Measurements from ENCODE around the gene SELENOP. TPM values are rescaled to one million over a fixed set of nuclear protein-coding genes. Genes with fewer than 3 reads are reported as not detected.

Gene SELENOP
- total RNA-seq, 2 donors from 2014 or later, result 171 to 687 TPM

GRCh38 chr5:42812620-42813019 is 928 bp upstream of the SELENOP start:
- Histone ChIP-seq H3K4me1 (no peaks in the 10 kb centered on the region), H3K9ac (ENCODE audit: low read depth in 2 of 2, low read length in 2 of 2) (no peak overlapping the region), H3K4me3 (no peak overlapping the region), H3K27me3 (no peaks in the 10 kb centered on the region), H3K27ac (peak overlapping the region; percentile 77), H3K9me3 (no peaks in the 10 kb centered on the region), H3K36me3 (no peaks in the 10 kb centered on the region)
- no peak for DNase-seq
- intact Hi-C loops (cut with DNase I), result loop anchor here (10.0 kb wide), 1 partner anchor 72 kb away; no protein-coding TSS in a partner anchor
- TF ChIP-seq, protein P1, sequence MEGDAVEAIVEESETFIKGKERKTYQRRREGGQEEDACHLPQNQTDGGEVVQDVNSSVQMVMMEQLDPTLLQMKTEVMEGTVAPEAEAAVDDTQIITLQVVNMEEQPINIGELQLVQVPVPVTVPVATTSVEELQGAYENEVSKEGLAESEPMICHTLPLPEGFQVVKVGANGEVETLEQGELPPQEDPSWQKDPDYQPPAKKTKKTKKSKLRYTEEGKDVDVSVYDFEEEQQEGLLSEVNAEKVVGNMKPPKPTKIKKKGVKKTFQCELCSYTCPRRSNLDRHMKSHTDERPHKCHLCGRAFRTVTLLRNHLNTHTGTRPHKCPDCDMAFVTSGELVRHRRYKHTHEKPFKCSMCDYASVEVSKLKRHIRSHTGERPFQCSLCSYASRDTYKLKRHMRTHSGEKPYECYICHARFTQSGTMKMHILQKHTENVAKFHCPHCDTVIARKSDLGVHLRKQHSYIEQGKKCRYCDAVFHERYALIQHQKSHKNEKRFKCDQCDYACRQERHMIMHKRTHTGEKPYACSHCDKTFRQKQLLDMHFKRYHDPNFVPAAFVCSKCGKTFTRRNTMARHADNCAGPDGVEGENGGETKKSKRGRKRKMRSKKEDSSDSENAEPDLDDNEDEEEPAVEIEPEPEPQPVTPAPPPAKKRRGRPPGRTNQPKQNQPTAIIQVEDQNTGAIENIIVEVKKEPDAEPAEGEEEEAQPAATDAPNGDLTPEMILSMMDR (IDR thresholded peaks at IDR 0.05), result no peak

GRCh38 chr5:42810834-42811590 is 680 bp downstream of the SELENOP start:
- peak overlapping the region; percentile 47 to 64 for H3K9ac ChIP-seq (ENCODE audit: low read depth in 2 of 2, low read length in 2 of 2)
- TF ChIP-seq, protein P1 (IDR thresholded peaks at IDR 0.05), result no peak
- H3K4me3 ChIP-seq, result peak overlapping the region; percentile 36
- peak overlapping the region; percentile 77 for H3K27ac ChIP-seq
- H3K9me3 ChIP-seq, result no peaks in the 10 kb centered on the region
- H3K36me3 ChIP-seq, result no peaks in the 10 kb centered on the region
- intact Hi-C loops (cut with DNase I), result loop anchor here (10.0 kb wide), 1 partner anchor 74 kb away; no protein-coding TSS in a partner anchor
- H3K4me1 ChIP-seq, result no peaks in the 10 kb centered on the region
- no peak for DNase-seq
- no peaks in the 10 kb centered on the region for H3K27me3 ChIP-seq

DNA sequence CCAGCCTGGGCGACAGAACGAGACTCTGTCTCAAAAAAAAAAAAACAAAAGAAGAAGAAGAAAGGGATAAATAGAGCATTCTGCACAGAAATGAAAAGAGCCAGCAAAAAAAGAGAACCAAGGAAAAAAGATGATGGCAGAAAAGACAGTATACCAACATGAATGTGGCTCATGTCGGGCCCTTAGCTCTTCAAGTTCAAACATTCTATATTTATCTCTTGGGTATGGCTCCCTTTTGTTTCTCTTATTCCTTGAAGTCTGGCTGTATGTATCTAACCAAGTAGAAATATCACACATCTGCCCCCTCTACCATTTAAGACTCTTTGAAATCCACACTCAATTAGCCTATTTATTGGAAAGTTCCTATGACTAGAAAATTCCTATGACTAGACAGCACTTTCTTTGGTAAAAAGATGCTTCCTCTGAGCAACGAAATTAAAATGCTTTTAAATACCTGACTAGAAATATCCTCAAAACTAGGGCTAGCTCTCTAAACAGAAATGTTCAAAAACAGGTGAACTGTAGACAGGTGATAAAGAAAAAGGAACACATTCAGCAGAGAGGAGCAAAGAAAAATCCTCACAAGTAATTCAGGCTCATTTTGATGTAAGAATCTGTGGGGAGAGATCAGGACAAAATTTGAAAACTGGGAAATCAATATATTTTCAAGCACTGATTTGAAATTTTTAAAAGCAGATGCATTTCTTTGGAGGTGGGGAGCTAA is 2.6 kb downstream of the SELENOP start:
- no peak for DNase-seq
- H3K27ac ChIP-seq, result no peak overlapping the region
- no peaks in the 10 kb centered on the region for H3K9me3 ChIP-seq
- H3K4me3 ChIP-seq, result peak overlapping the region; percentile 36
- TF ChIP-seq, protein P1 (IDR thresholded peaks at IDR 0.05), result no peak
- no peaks in the 10 kb centered on the region for H3K36me3 ChIP-seq
- no peaks in the 10 kb centered on the region for H3K27me3 ChIP-seq
- H3K9ac ChIP-seq (ENCODE audit: low read depth in 2 of 2, low read length in 2 of 2), result peak overlapping the region in 1 of 2 donors; percentile 15
- intact Hi-C loops (cut with DNase I), result no loop called here
- no peaks in the 10 kb centered on the region for H3K4me1 ChIP-seq

GRCh38 chr5:42807722-42808447 is 3.8 kb downstream of the SELENOP start:
- H3K9ac ChIP-seq (ENCODE audit: low read depth in 2 of 2, low read length in 2 of 2), result no peak overlapping the region
- no peaks in the 10 kb centered on the region for H3K36me3 ChIP-seq
- intact Hi-C loops (cut with DNase I), result no loop called here
- TF ChIP-seq, protein P1 (IDR thresholded peaks at IDR 0.05), result no peak
- no peaks in the 10 kb centered on the region for H3K4me1 ChIP-seq
- H3K27ac ChIP-seq, result no peak overlapping the region
- H3K4me3 ChIP-seq, result peak overlapping the region; percentile 36
- H3K27me3 ChIP-seq, result no peaks in the 10 kb centered on the region
- H3K9me3 ChIP-seq, result no peaks in the 10 kb centered on the region
- no peak for DNase-seq

DNA sequence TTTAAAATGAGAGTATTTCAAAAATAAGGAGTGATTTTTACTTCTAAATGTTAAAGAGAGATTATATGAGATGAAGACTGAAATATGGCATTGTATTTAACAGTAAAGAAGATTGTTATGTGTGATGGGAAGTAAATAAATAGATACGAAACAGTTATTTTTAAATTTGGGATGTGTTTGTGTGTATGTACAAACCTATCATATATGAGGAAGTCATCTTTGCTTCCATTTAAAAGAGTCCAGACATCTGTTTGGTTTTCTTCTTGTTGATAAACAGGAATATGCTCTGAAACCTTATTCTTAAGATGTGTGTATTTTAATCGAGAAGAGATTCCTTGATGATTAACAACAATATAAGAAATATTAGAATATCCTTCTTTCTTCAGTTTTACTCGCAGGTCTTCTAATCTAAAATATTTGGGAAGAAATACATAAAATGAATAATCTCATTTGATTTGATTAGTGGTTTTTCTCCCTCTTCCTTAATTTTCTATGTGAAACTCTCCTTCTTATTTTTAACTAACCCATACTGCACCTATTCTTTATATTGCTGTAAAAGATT is 4.9 kb downstream of the SELENOP start:
- Histone ChIP-seq H3K4me1 (no peaks in the 10 kb centered on the region), H3K27me3 (no peaks in the 10 kb centered on the region), H3K4me3 (no peak overlapping the region), H3K9ac (ENCODE audit: low read depth in 2 of 2, low read length in 2 of 2) (no peak overlapping the region), H3K9me3 (no peaks in the 10 kb centered on the region), H3K27ac (no peak overlapping the region), H3K36me3 (no peaks in the 10 kb centered on the region)
- TF ChIP-seq, protein P1 (IDR thresholded peaks at IDR 0.05), result no peak
- no peak for DNase-seq
- intact Hi-C loops (cut with DNase I), result no loop called here

All from colonic mucosa (tissue), 4 donors.